Measurements from ENCODE around the gene APOD.

Gene APOD

GRCh38 chr3:195556390-195556789, 27.4 kb downstream of the APOD start:
- in situ Hi-C loops (cut with HindIII; ENCODE audit: low sequenced_read_pairs): no loop called here
- TF ChIP-seq CTCF (IDR thresholded peaks at IDR 0.05; ENCODE audit: low read depth, low read length): peak; percentile 40
- no peak overlapping the region for H3K4me3 ChIP-seq (ENCODE audit: low read depth, low read length)
- DNase-seq (ENCODE audit: low read depth, low spot score): no peak

- no peak overlapping the region for H3K4me3 ChIP-seq (ENCODE audit: low read depth, low read length)
- in situ Hi-C loops (cut with HindIII; ENCODE audit: low sequenced_read_pairs): no loop called here
- no peak for TF ChIP-seq CTCF (IDR thresholded peaks at IDR 0.05; ENCODE audit: low read depth, low read length)
- no peak for DNase-seq (ENCODE audit: low read depth, low spot score)
These were observed 28.6 kb downstream of the APOD start for GRCh38 chr3:195555110-195555509.

GRCh38 chr3:195554458-195554857, 29.3 kb downstream of the APOD start:
- in situ Hi-C loops (cut with HindIII; ENCODE audit: low sequenced_read_pairs): no loop called here
- DNase-seq (ENCODE audit: low read depth, low spot score): no peak
- TF ChIP-seq CTCF (IDR thresholded peaks at IDR 0.05; ENCODE audit: low read depth, low read length): no peak
- H3K4me3 ChIP-seq (ENCODE audit: low read depth, low read length): no peak overlapping the region

GRCh38 chr3:195553268-195553667, 30.5 kb downstream of the APOD start:
- no peak overlapping the region for H3K4me3 ChIP-seq (ENCODE audit: low read depth, low read length)
- no peak for DNase-seq (ENCODE audit: low read depth, low spot score)
- no peak for TF ChIP-seq CTCF (IDR thresholded peaks at IDR 0.05; ENCODE audit: low read depth, low read length)
- in situ Hi-C loops (cut with HindIII; ENCODE audit: low sequenced_read_pairs): no loop called here

GRCh38 chr3:195551381-195551978, 32.3 kb downstream of the APOD start:
- no peak for TF ChIP-seq CTCF (IDR thresholded peaks at IDR 0.05; ENCODE audit: low read depth, low read length)
- H3K4me3 ChIP-seq (ENCODE audit: low read depth, low read length): no peak overlapping the region
- in situ Hi-C loops (cut with HindIII; ENCODE audit: low sequenced_read_pairs): no loop called here
- DNase-seq (ENCODE audit: low read depth, low spot score): no peak

- in situ Hi-C loops (cut with HindIII; ENCODE audit: low sequenced_read_pairs): no loop called here
- peak; percentile 37 for DNase-seq (ENCODE audit: low read depth, low spot score)
- no peak overlapping the region for H3K4me3 ChIP-seq (ENCODE audit: low read depth, low read length)
- TF ChIP-seq CTCF (IDR thresholded peaks at IDR 0.05; ENCODE audit: low read depth, low read length): no peak
These were observed 33.0 kb downstream of the APOD start for GRCh38 chr3:195550723-195551122.
